GM12892 (cell line): ENCODE data around the gene PSMB5.

Experiments
- POLR2A ChIP-seq: IDR thresholded peaks from 2 replicates; pipeline ENCODE4 v1.6.1; 2011; ENCODE audit warnings: low read depth, low read length, control low read depth
- POLR2AphosphoS5 ChIP-seq: IDR thresholded peaks from 2 replicates; pipeline ENCODE4 v1.6.1; 2011; ENCODE audit warnings: low read depth, low read length, control low read depth
- TAF1 ChIP-seq: IDR thresholded peaks from 2 replicates; pipeline ENCODE4 v1.6.1; 2011; ENCODE audit warnings: low read depth, mild to moderate bottlenecking, control low read depth, low read length, borderline replicate concordance

GRCh38 chr14:22985894-22986507 lies 48.7 kb downstream of the PSMB5 start:
- TF ChIP-seq POLR2A (no peak), TAF1 (no peak), POLR2AphosphoS5 (no peak)
